Smooth muscle cell (in vitro differentiated cells): Measurements from ENCODE around the gene POLR3GL. TPM values are rescaled to one million over a fixed set of nuclear protein-coding genes. Genes with fewer than 3 reads are reported as not detected.

Source experiments
- DNase-seq: peaks from one replicate; lab custom pipeline; 2025; ENCODE audit not compliant: unreplicated experiment; lab: John Stamatoyannopoulos, UW
- H2AFZ ChIP-seq: fragments of 200-600 bp; sonication (generic); 2 replicates; pipeline ENCODE4 v1.6.0; 2016; ENCODE audit warnings: antibody characterized with exemption, low read depth, mild to moderate bottlenecking
- H3F3A ChIP-seq: fragments of 200-600 bp; sonication (generic); 2 replicates; pipeline ENCODE4 v1.6.0; 2017; ENCODE audit warnings: antibody characterized with exemption, low read depth
- H3K27ac ChIP-seq: fragments of 200-600 bp; sonication (generic); 2 replicates; pipeline ENCODE4 v1.5.1; 2016; ENCODE audit warnings: low read depth, mild to moderate bottlenecking
- H3K27me3 ChIP-seq: fragments of 200-600 bp; sonication (generic); 2 replicates; pipeline ENCODE4 v1.6.1; 2016; ENCODE audit warnings: low read depth, mild to moderate bottlenecking
- H3K36me3 ChIP-seq: fragments of 200-600 bp; sonication (generic); 2 replicates; pipeline ENCODE4 v1.5.1; 2016; ENCODE audit warnings: low read depth
- H3K4me1 ChIP-seq: fragments of 200-600 bp; sonication (generic); 2 replicates; pipeline ENCODE4 v1.5.1; 2016; ENCODE audit warnings: low read depth
- H3K4me2 ChIP-seq: fragments of 200-600 bp; sonication (generic); 2 replicates; pipeline ENCODE4 v1.6.0; 2016; ENCODE audit warnings: mild to moderate bottlenecking
- H3K4me3 ChIP-seq: fragments of 200-600 bp; sonication (generic); 2 replicates; pipeline ENCODE4 v1.5.1; 2016; ENCODE audit warnings: mild to moderate bottlenecking
- H3K79me2 ChIP-seq: fragments of 200-600 bp; sonication (generic); 2 replicates; pipeline ENCODE4 v1.6.0; 2016; ENCODE audit warnings: low read depth, mild to moderate bottlenecking
- H3K9ac ChIP-seq: fragments of 200-600 bp; sonication (generic); 2 replicates; pipeline ENCODE4 v1.6.0; 2016; ENCODE audit warnings: low read depth
- H3K9me3 ChIP-seq: fragments of 200-600 bp; sonication (generic); replicated peaks from 2 replicates; pipeline ENCODE4 v1.5.1; 2016; ENCODE audit warnings: low read depth
- H4K20me1 ChIP-seq: fragments of 200-600 bp; sonication (generic); 2 replicates; pipeline ENCODE4 v1.6.0; 2016; ENCODE audit warnings: low read depth
- CTCF ChIP-seq: fragments of 200-600 bp; sonication (generic); IDR thresholded peaks from 2 replicates; pipeline ENCODE4 v1.5.1; 2017; ENCODE audit warnings: borderline replicate concordance, mild to moderate bottlenecking, antibody characterized with exemption; ENCODE audit not compliant: insufficient read depth, poor library complexity, severe bottlenecking
- WGBS: methylation state at CpG from one replicate; pipeline ENCODE4 v1.1.7; 2016; ENCODE audit warnings: low lambda C conversion rate; 5-methylcytosine and 5-hydroxymethylcytosine counted together
- polyA plus RNA-seq: library from polyadenylated mRNA; unstranded; fragments of >200 nt; fragmentation: Nextera tagmentation; extraction: Ambion mirVana; gene quantifications from 2 replicates; pipeline ENCODE4 v1.2.1, GENCODE V29; 2016
- total RNA-seq: library from RNA; depleted of rRNA; stranded (reverse); fragments of >200 nt; gene quantifications from 2 replicates; pipeline ENCODE4 v1.2.3, GENCODE V29; 2014

Gene POLR3GL
- total and polyA plus RNA-seq, 2 experiments from 2014 or later = 22.2 to 33.6 TPM

- no peak overlapping the region for H3K27ac ChIP-seq
- DNase-seq = no peak
- no peaks in the 10 kb centered on the region for H3K4me1 ChIP-seq
- H3K4me3 ChIP-seq = no peak overlapping the region
- peaks cover 58% of the 10 kb centered on the region for H4K20me1 ChIP-seq
- no peaks in the 10 kb centered on the region for H3K36me3 ChIP-seq
- H3K4me2 ChIP-seq = no peak overlapping the region
- H3K9me3 ChIP-seq = no peaks in the 10 kb centered on the region
- no peak for TF ChIP-seq CTCF
- peaks cover 53% of the 10 kb centered on the region for H3K79me2 ChIP-seq
- no peaks in the 10 kb centered on the region for H3F3A ChIP-seq
- H2AFZ ChIP-seq = no peak overlapping the region
- WGBS = 96% methylated on average over 4 of the region's 4 CpGs
- no peaks in the 10 kb centered on the region for H3K27me3 ChIP-seq
- no peak overlapping the region for H3K9ac ChIP-seq
Measured at GRCh38 chr1:145949219-145949618, 15.3 kb upstream of the POLR3GL start.

GRCh38 chr1:145951526-145951925 lies 13.0 kb upstream of the POLR3GL start:
- no peak for TF ChIP-seq CTCF
- H3K9me3 ChIP-seq = no peaks in the 10 kb centered on the region
- H3K4me3 ChIP-seq = no peak overlapping the region
- no peak for DNase-seq
- no peak overlapping the region for H3K27ac ChIP-seq
- 93% methylated on average over 1 of the region's 1 CpG for WGBS
- no peak overlapping the region for H3K4me2 ChIP-seq
- H3K36me3 ChIP-seq = no peaks in the 10 kb centered on the region
- no peaks in the 10 kb centered on the region for H3K27me3 ChIP-seq
- H3F3A ChIP-seq = no peaks in the 10 kb centered on the region
- peaks cover 67% of the 10 kb centered on the region for H4K20me1 ChIP-seq
- H2AFZ ChIP-seq = no peak overlapping the region
- H3K79me2 ChIP-seq = peaks cover 76% of the 10 kb centered on the region
- no peak overlapping the region for H3K9ac ChIP-seq
- peaks cover 7% of the 10 kb centered on the region for H3K4me1 ChIP-seq

GRCh38 chr1:145952903-145953302 lies 11.6 kb upstream of the POLR3GL start:
- no peaks in the 10 kb centered on the region for H3K27me3 ChIP-seq
- H3K4me2 ChIP-seq = no peak overlapping the region
- no peak overlapping the region for H3K4me3 ChIP-seq
- no peaks in the 10 kb centered on the region for H3F3A ChIP-seq
- 96% methylated on average over 3 of the region's 3 CpGs for WGBS
- H3K27ac ChIP-seq = no peak overlapping the region
- no peaks in the 10 kb centered on the region for H3K9me3 ChIP-seq
- peaks cover 12% of the 10 kb centered on the region for H3K4me1 ChIP-seq
- no peak overlapping the region for H3K9ac ChIP-seq
- no peaks in the 10 kb centered on the region for H3K36me3 ChIP-seq
- no peak overlapping the region for H2AFZ ChIP-seq
- peaks cover 63% of the 10 kb centered on the region for H4K20me1 ChIP-seq
- no peak for DNase-seq
- TF ChIP-seq CTCF = no peak
- peaks cover 83% of the 10 kb centered on the region for H3K79me2 ChIP-seq

- no peaks in the 10 kb centered on the region for H3K9me3 ChIP-seq
- peaks cover 55% of the 10 kb centered on the region for H4K20me1 ChIP-seq
- no peak for TF ChIP-seq CTCF
- H3F3A ChIP-seq = no peaks in the 10 kb centered on the region
- 95% methylated on average over 6 of the region's 6 CpGs for WGBS
- H3K4me2 ChIP-seq = no peak overlapping the region
- H2AFZ ChIP-seq = no peak overlapping the region
- H3K9ac ChIP-seq = no peak overlapping the region
- H3K27me3 ChIP-seq = no peaks in the 10 kb centered on the region
- H3K4me1 ChIP-seq = peaks cover 12% of the 10 kb centered on the region
- H3K4me3 ChIP-seq = no peak overlapping the region
- peaks cover 82% of the 10 kb centered on the region for H3K79me2 ChIP-seq
- H3K36me3 ChIP-seq = no peaks in the 10 kb centered on the region
- no peak for DNase-seq
- H3K27ac ChIP-seq = no peak overlapping the region
Measured at GRCh38 chr1:145953861-145954260, 10.6 kb upstream of the POLR3GL start.
